Glutamatergic neuron (in vitro differentiated cells): Measurements from ENCODE around the gene LAMA5. TPM values are rescaled to one million over a fixed set of nuclear protein-coding genes. Genes with fewer than 3 reads are reported as not detected.

Experiments used
- DNase-seq: peaks from one replicate; pipeline ENCODE4 v3.0.0; 2022
- H3K27ac Mint-ChIP-seq: one replicate; pipeline ENCODE4 v1.8.0; 2020; ENCODE audit warnings: mild to moderate bottlenecking, mixed read lengths, inconsistent platforms; ENCODE audit not compliant: unreplicated experiment
- H3K27me3 Mint-ChIP-seq: one replicate; pipeline ENCODE4 v1.8.0; 2020; ENCODE audit warnings: mild to moderate bottlenecking, moderate library complexity, mixed read lengths, inconsistent platforms; ENCODE audit not compliant: unreplicated experiment
- H3K36me3 Mint-ChIP-seq: one replicate; pipeline ENCODE4 v1.8.0; 2020; ENCODE audit warnings: mild to moderate bottlenecking, mixed read lengths, inconsistent platforms; ENCODE audit not compliant: unreplicated experiment
- H3K4me1 Mint-ChIP-seq: one replicate; pipeline ENCODE4 v1.8.0; 2020; ENCODE audit warnings: mild to moderate bottlenecking, low read depth, mixed read lengths, inconsistent platforms; ENCODE audit not compliant: unreplicated experiment
- H3K4me3 Mint-ChIP-seq: one replicate; pipeline ENCODE4 v1.8.0; 2020; ENCODE audit warnings: mild to moderate bottlenecking, mixed read lengths, inconsistent platforms; ENCODE audit not compliant: unreplicated experiment
- H3K9me3 Mint-ChIP-seq: one replicate; pipeline ENCODE4 v1.8.0; 2020; ENCODE audit warnings: mild to moderate bottlenecking, moderate library complexity, mixed read lengths, inconsistent platforms; ENCODE audit not compliant: unreplicated experiment
- total RNA-seq: library from RNA; stranded (reverse); fragmentation: NEBNext Ultra II Directional; extraction: Animal tissue kit (Norgen Biotek cat#: 25700); gene quantifications from one replicate; pipeline ENCODE4 v1.2.1, GENCODE V29; 2021; ENCODE audit not compliant: unreplicated experiment
- TF ChIP-seq, protein P1 (sequence below): fragments of 200-600 bp; sonication (generic); IDR thresholded peaks from one replicate; pipeline ENCODE4 v1.5.0; 2021; ENCODE audit not compliant: partially characterized antibody, unreplicated experiment

LAMA5 gene
- total RNA-seq, 1 donor from 2014 or later: 724 TPM

DNA sequence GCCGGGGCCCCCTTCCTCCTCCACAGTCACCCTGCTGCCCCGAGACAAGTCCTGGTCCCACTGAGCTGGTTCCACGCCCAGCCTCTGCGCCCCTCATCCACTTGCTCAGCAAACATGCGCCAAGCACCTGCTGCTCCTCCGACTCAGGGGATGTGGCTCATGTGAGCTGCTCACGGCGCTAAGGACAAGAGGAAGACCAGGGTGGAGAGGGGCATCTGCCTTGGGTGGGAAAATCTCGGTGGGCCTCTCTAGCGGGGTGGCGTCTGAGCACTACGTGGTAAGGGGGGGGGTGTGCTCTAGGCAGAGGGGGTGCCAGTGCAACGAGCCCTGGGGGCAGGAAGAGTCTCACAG is 4.5 kb downstream of the LAMA5 start:
- Mint-ChIP-seq H3K4me3 (peak overlapping the region; percentile 75), H3K36me3 (no peaks in the 10 kb centered on the region), H3K27me3 (peaks cover 3% of the 10 kb centered on the region), H3K27ac (peak overlapping the region; percentile 59), H3K9me3 (peaks cover 4% of the 10 kb centered on the region), H3K4me1 (peaks cover 7% of the 10 kb centered on the region)
- DNase-seq: peak; percentile 20
- TF ChIP-seq, protein P1, sequence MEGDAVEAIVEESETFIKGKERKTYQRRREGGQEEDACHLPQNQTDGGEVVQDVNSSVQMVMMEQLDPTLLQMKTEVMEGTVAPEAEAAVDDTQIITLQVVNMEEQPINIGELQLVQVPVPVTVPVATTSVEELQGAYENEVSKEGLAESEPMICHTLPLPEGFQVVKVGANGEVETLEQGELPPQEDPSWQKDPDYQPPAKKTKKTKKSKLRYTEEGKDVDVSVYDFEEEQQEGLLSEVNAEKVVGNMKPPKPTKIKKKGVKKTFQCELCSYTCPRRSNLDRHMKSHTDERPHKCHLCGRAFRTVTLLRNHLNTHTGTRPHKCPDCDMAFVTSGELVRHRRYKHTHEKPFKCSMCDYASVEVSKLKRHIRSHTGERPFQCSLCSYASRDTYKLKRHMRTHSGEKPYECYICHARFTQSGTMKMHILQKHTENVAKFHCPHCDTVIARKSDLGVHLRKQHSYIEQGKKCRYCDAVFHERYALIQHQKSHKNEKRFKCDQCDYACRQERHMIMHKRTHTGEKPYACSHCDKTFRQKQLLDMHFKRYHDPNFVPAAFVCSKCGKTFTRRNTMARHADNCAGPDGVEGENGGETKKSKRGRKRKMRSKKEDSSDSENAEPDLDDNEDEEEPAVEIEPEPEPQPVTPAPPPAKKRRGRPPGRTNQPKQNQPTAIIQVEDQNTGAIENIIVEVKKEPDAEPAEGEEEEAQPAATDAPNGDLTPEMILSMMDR: no peak

DNA sequence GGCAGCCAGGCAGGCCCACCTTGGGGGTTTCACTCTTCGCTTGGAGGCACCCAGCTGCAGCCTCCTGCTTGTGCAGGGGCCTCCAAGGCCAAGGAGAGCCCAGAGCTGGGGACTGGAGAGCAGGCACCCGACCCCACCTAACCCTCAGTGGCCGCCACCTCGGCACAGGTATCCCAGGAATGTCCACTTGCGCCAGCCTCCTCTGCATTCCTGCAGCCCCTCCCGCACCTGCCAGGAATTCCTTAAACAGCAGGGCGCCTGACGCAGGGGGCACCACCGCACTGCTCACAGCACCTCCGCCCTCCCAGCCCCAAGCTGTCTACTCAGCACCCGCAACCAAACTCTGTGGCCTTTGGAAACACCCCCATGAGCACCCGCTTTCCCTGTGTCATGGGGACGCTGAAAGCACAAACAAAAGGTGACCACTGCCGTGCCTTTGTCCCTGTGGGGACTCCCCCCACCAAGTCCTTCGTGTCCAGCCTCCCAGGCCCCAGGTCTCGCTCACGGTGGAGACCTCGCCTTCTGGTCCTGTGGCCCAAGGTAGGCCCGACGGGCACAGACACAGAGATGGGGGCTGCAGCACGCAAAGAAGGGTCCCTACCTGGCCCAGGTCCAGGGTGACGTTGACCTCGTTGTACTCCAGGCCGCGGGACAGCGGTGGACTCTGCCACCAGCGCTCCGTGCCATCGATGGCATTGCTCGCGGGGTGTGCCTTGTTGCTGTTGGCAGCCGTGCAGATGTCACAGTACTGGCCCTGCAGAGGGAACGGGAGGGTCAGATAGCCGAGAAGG is 5.1 kb downstream of the LAMA5 start:
- DNase-seq: no peak
- H3K27ac Mint-ChIP-seq: peak overlapping the region; percentile 66
- TF ChIP-seq, protein P1: no peak
- peaks cover 7% of the 10 kb centered on the region for H3K4me1 Mint-ChIP-seq
- peak overlapping the region; percentile 75 for H3K4me3 Mint-ChIP-seq
- H3K36me3 Mint-ChIP-seq: no peaks in the 10 kb centered on the region
- H3K27me3 Mint-ChIP-seq: peaks cover 3% of the 10 kb centered on the region
- peaks cover 4% of the 10 kb centered on the region for H3K9me3 Mint-ChIP-seq

DNA sequence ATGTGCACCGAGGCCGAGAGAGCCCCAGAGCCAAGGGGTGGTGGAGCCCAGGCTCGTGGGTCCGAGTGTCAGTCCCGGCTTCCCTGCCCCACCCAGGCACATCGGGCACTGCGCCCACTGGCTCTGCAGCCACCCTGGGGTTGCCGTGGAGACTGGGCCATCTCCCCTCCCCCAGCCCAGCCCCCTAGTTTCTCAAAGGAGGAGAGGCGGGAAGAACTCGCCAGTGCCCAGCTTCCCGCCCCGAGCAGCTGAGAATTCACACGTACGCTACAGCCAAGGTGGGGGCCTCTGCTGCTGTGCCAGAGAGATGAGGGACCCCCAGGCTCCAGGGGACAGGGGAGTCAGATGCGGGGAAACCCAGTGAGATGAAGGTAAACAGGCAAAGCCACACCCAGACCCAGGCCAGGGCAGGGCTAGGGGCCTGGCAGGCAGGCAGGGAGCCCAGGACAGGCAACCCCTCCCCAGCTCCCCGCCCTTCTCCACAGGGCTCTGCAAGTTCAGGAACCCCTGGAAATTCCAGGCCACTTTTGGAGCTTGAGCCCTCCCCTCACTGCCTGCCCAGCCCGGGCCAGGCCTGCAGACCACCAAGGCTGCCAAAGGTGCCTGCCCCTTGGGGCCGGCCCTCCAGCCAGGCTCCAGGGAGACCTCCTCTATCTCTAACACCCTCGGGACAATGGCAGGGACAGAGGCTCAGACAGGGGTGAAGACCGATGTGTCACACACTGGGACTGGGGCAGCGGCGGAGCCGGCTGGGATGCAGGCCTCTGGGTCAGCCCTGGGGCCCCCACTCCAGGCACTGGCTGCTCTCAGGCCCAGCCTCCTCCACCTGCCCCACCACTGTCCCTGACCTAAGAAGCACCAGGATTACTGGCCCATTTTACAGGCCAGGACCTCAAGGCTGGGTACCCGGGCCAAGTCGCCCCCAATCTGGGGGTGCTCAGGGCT is 6.0 kb downstream of the LAMA5 start:
- H3K27me3 Mint-ChIP-seq: peaks cover 5% of the 10 kb centered on the region
- peak; percentile 19 for DNase-seq
- H3K27ac Mint-ChIP-seq: no peak overlapping the region
- H3K4me3 Mint-ChIP-seq: no peak overlapping the region
- H3K4me1 Mint-ChIP-seq: peaks cover 7% of the 10 kb centered on the region
- TF ChIP-seq, protein P1: no peak
- no peaks in the 10 kb centered on the region for H3K36me3 Mint-ChIP-seq
- peaks cover 7% of the 10 kb centered on the region for H3K9me3 Mint-ChIP-seq

DNA sequence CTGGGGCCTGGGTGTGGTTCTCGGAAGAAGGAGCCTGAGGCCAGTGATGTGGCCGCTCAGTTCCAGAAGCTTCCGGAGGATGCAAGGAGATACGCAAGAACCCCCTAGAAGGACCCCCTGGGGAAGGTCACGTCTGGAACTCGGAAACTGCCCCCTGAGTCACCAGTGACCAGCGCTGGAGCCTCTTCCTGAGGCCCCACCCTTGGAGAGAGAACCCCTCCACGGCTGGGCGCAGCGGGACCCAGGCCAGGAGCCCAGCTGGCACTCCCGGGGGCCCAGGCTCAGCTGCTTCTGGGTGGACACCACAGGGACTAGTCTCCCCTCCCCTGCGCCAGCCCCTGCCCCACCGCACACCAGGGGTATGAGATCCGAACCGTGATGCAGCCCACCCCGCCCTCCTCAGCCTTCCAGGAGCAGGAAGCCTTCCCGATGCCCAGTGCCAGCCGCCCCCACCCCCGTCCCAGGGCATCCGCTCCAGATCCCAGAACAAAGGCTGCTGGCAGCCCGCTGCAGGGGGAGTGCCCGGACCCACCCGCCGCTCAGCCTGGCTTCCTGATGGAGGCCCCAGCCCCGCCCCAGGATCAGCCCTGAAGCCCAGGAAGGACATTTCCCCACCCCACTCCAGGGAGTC is 7.5 kb downstream of the LAMA5 start:
- Mint-ChIP-seq H3K27ac (no peak overlapping the region), H3K9me3 (peaks cover 10% of the 10 kb centered on the region), H3K36me3 (no peaks in the 10 kb centered on the region), H3K4me1 (peaks cover 10% of the 10 kb centered on the region), H3K27me3 (peaks cover 8% of the 10 kb centered on the region), H3K4me3 (no peak overlapping the region)
- peak; percentile 20 for DNase-seq
- TF ChIP-seq, protein P1: no peak
